Heart right ventricle (tissue), 16 donors: Measurements from ENCODE around the gene SUGP1. TPM values are rescaled to one million over a fixed set of nuclear protein-coding genes. Genes with fewer than 3 reads are reported as not detected.

Experiments used
- ATAC-seq, 8 donors: fragments of 200-7000 bp; cut with Tn5 transposase; one replicate each; pipeline ENCODE4 v1.9.1; 2020; ENCODE audit warnings: mild to moderate bottlenecking in 8 of 8, moderate library complexity in 8 of 8, moderate number of reproducible peaks in 1 of 8
- DNase-seq, 2 donors: peaks; one replicate each; pipeline ENCODE4 v3.0.0-alpha.2; 2020
- H3K27ac ChIP-seq, 10 donors: fragments of 200-600 bp; sonication (generic) in 2 of 10; one replicate each; pipeline versions ENCODE4 v1.5.0 to v1.8.0; 2020 to 2022; ENCODE audit warnings: mild to moderate bottlenecking in 3 of 10
- H3K27me3 ChIP-seq, 7 donors: fragments of 200-600 bp; one replicate each; pipeline ENCODE4 v1.8.0; 2021 to 2022; ENCODE audit warnings: mild to moderate bottlenecking in 2 of 7
- H3K36me3 ChIP-seq, 9 donors: fragments of 200-600 bp; sonication (generic) in 1 of 9; one replicate each; pipeline versions ENCODE4 v1.5.0 to v1.8.0; 2020 to 2022; ENCODE audit warnings: mild to moderate bottlenecking in 2 of 9
- H3K4me1 ChIP-seq, 9 donors: fragments of 200-600 bp; sonication (generic) in 1 of 9; one replicate each; pipeline versions ENCODE4 v1.5.0 to v1.8.0; 2020 to 2022; ENCODE audit warnings: mild to moderate bottlenecking in 4 of 9
- H3K4me3 ChIP-seq, 10 donors: fragments of 200-600 bp; sonication (generic) in 2 of 10; one replicate each; pipeline versions ENCODE4 v1.5.0 to v1.8.0; 2020 to 2022; ENCODE audit warnings: mild to moderate bottlenecking in 7 of 10, moderate library complexity in 2 of 10
- H3K9me3 ChIP-seq, 11 donors: fragments of 200-600 bp in 10 of 11; sonication (generic) in 2 of 11; one replicate each; pipeline versions ENCODE4 v1.5.0 to v1.8.0; 2013 to 2022; ENCODE audit warnings: mild to moderate bottlenecking in 2 of 11, control low read depth in 1 of 11, moderate library complexity in 1 of 11
- CTCF ChIP-seq, 9 donors: fragments of 200-600 bp; sonication (generic) in 2 of 9; IDR thresholded peaks; one replicate each; pipeline versions ENCODE4 v1.5.0 to v1.8.0; 2021 to 2022; ENCODE audit warnings: antibody characterized with exemption in 9 of 9, mild to moderate bottlenecking in 5 of 9, moderate library complexity in 1 of 9
- WGBS, 2 donors: extraction: QIAGEN DNeasy Blood & Tissue Kit; methylation state at CpG; one replicate each; pipeline ENCODE4 v1.1.7; 2013; ENCODE audit warnings: inconsistent platforms in 1 of 2; 5-methylcytosine and 5-hydroxymethylcytosine counted together
- intact Hi-C, 10 donors: fragments of 100-400 bp; cut with DNase I; formaldehyde crosslinking; loops; one replicate each; pipeline versions ENCODE4 v1.11.1 to v1.14.2; 2022
- polyA plus RNA-seq, 2 donors: library from polyadenylated mRNA; stranded (reverse); fragments of 200-250 nt; gene quantifications; one replicate each; pipeline ENCODE4 v1.2.3, GENCODE V29; 2013
- total RNA-seq, 10 donors: library from RNA; stranded (reverse); fragmentation: NEBNext Ultra II Directional in 3 of 10; extraction: Animal tissue kit (Norgen Biotek cat#: 25700) in 3 of 10; gene quantifications; one replicate each; pipeline versions ENCODE4 v1.2.1 to v1.2.4, GENCODE V29; 2021 to 2023
- donor health status: Arrhythmogenic right ventricular cardiomyopathy.
- donor health status: ischemic (EF 13 %, LVEDD 7.1; RV severe dilation, severe dysfunction).
- donor health status: healthy with polysubstance abuse.
- donor health status: DM: no; HTN: yes; CAD: no.
- donor health status: DM: no; HTN: no; CAD: no.
- donor health status: ischemic (EF 25% LVEDD 6.9; RV normal size, moderate dysfunction).
- donor health status: ischemic (EF 25% LVEDD 5.7; RV mildly dilated, moderate dysfunction).
- donor health status: healthy.
- donor health status: DM: yes; HTN: yes; CAD: no.
- donor health status: Ischemic cardiomyopathy.
- donor health status: ischemic (EF 35%, LVEDD 5.7; RV mildly dilated, moderate dysfunction).
- donor health status: nonischemic (EF 11% LVEDD 7.7; RV severe dilation, severe dysfunction).
- donor health status: DM: yes; HTN: yes; CAD: no.
- donor health status: PGD.
- donor health status: ischemic (EF 29% LVEDD 5.4; RV normal size, mild dysfunction).
- donor health status: nonischemic (EF 23%, LVEDD 6.1; RV moderate dilation, normal function).

The SUGP1 gene
- total and polyA plus RNA-seq, 12 donors: 30.1 to 50.2 (median 43.0) TPM

GRCh38 chr19:19280561-19280960 is 39.7 kb downstream of the SUGP1 start:
- H3K27ac ChIP-seq: no peak overlapping the region
- H3K4me1 ChIP-seq: no peaks in the 10 kb centered on the region
- TF ChIP-seq CTCF (IDR thresholded peaks at IDR 0.05): no peak
- ATAC-seq: peak in 2 of 8 donors; percentile 14 to 16
- no peak overlapping the region for H3K4me3 ChIP-seq
- DNase-seq: no peak
- peaks cover 0 to 100% (median 51%) of the 10 kb centered on the region in 9 donors for H3K36me3 ChIP-seq
- WGBS, 2 donors: 91 to 92% methylated on average over 16 of the region's 16 CpGs
- H3K27me3 ChIP-seq: no peaks in the 10 kb centered on the region
- intact Hi-C loops: no loop called here
- no peaks in the 10 kb centered on the region for H3K9me3 ChIP-seq

- intact Hi-C loops: no loop called here
- Histone ChIP-seq H3K4me1 (no peaks in the 10 kb centered on the region), H3K4me3 (no peak overlapping the region), H3K36me3 (peaks cover 0 to 99% (median 51%) of the 10 kb centered on the region in 9 donors), H3K9me3 (no peaks in the 10 kb centered on the region), H3K27ac (no peak overlapping the region), H3K27me3 (no peaks in the 10 kb centered on the region)
- no peak for DNase-seq
- 94 to 96% methylated on average over 16 of the region's 16 CpGs for WGBS, 2 donors
- TF ChIP-seq CTCF (IDR thresholded peaks at IDR 0.05): no peak
- no peak for ATAC-seq
Observed at GRCh38 chr19:19279853-19280252, 40.5 kb downstream of the SUGP1 start.

GRCh38 chr19:19279062-19279612 is 41.2 kb downstream of the SUGP1 start:
- TF ChIP-seq CTCF (IDR thresholded peaks at IDR 0.05): no peak
- peaks cover 0 to 96% (median 51%) of the 10 kb centered on the region in 9 donors for H3K36me3 ChIP-seq
- ATAC-seq (no peak), DNase-seq (no peak)
- intact Hi-C loops: no loop called here
- no peak overlapping the region for H3K27ac ChIP-seq
- H3K4me1 ChIP-seq: no peaks in the 10 kb centered on the region
- H3K27me3 ChIP-seq: peaks cover 0 to 2% (median 0%) of the 10 kb centered on the region in 7 donors
- 95 to 96% methylated on average over 19 of the region's 19 CpGs for WGBS, 2 donors
- H3K4me3 ChIP-seq: no peak overlapping the region
- H3K9me3 ChIP-seq: no peaks in the 10 kb centered on the region

GRCh38 chr19:19278315-19278714 is 42.0 kb downstream of the SUGP1 start:
- DNase-seq (no peak), ATAC-seq (no peak)
- WGBS, 2 donors: 92 to 96% methylated on average over 7 of the region's 7 CpGs
- no peak overlapping the region for H3K4me3 ChIP-seq
- H3K27ac ChIP-seq: no peak overlapping the region
- H3K4me1 ChIP-seq: peaks cover 0 to 4% (median 2%) of the 10 kb centered on the region in 9 donors
- H3K27me3 ChIP-seq: peaks cover 0 to 11% (median 0%) of the 10 kb centered on the region in 7 donors
- H3K36me3 ChIP-seq: peaks cover 0 to 88% (median 51%) of the 10 kb centered on the region in 9 donors
- TF ChIP-seq CTCF (IDR thresholded peaks at IDR 0.05): no peak
- H3K9me3 ChIP-seq: no peaks in the 10 kb centered on the region
- intact Hi-C loops: no loop called here
